Keratinocyte (primary cell): ENCODE measurements around the gene HSDL1. TPM values are rescaled to one million over a fixed set of nuclear protein-coding genes. Genes with fewer than 3 reads are reported as not detected.

Source experiments
- DNase-seq: peaks from one replicate; pipeline ENCODE4 v3.0.0-alpha.2; 2011; ENCODE audit warnings: low read depth, missing footprints, low spot score
- FAIRE-seq: peaks from 2 replicates; lab custom pipeline; 2011; peaks lifted over from hg19 to GRCh38; lab: Jason Lieb, UNC
- H2AFZ ChIP-seq: 2 replicates; pipeline ENCODE4 v1.6.0; 2012; ENCODE audit warnings: low read length, control low read depth, inconsistent platforms; ENCODE audit not compliant: control insufficient read depth
- H3K27ac ChIP-seq: 2 replicates; pipeline ENCODE4 v1.5.1; 2011; ENCODE audit warnings: low read length; ENCODE audit not compliant: control insufficient read depth, insufficient read depth
- H3K27me3 ChIP-seq: 3 replicates; pipeline ENCODE4 v1.6.0; 2011; ENCODE audit warnings: low read length; ENCODE audit not compliant: control insufficient read depth, insufficient read depth; ENCODE audit errors: extremely low read depth
- H3K36me3 ChIP-seq, 2 experiments: 2 replicates in 1 of 2; 3 replicates in 1 of 2; pipeline ENCODE4 v1.5.1; 2011; ENCODE audit warnings: low read length in 2 of 2, mild to moderate bottlenecking in 1 of 2; ENCODE audit not compliant: control insufficient read depth in 2 of 2, insufficient read depth in 2 of 2; ENCODE audit errors: extremely low read depth in 1 of 2
- H3K4me1 ChIP-seq: 3 replicates; pipeline ENCODE4 v1.5.1; 2011; ENCODE audit warnings: low read length; ENCODE audit not compliant: control insufficient read depth, insufficient read depth; ENCODE audit errors: extremely low read depth
- H3K4me2 ChIP-seq: 3 replicates; pipeline ENCODE4 v1.6.0; 2011; ENCODE audit warnings: low read depth, low read length; ENCODE audit not compliant: control insufficient read depth, insufficient read depth; ENCODE audit errors: extremely low read depth
- H3K4me3 ChIP-seq, 3 experiments: fragments of 200-600 bp in 1 of 3; sonication (generic) in 1 of 3; 2 replicates in 2 of 3; 3 replicates in 1 of 3; pipeline ENCODE4 v1.5.1; 2011 to 2016; ENCODE audit warnings: low read length in 3 of 3, mild to moderate bottlenecking in 3 of 3, control low read depth in 2 of 3, inconsistent platforms in 1 of 3, low read depth in 1 of 3, mixed read lengths in 1 of 3, mixed run types in 1 of 3, moderate library complexity in 1 of 3; ENCODE audit not compliant: control insufficient read depth in 2 of 3, insufficient read depth in 2 of 3; ENCODE audit errors: extremely low read depth in 1 of 3
- H3K79me2 ChIP-seq: 2 replicates; pipeline ENCODE4 v1.6.0; 2012; ENCODE audit warnings: low read length; ENCODE audit not compliant: control insufficient read depth, insufficient read depth
- H3K9ac ChIP-seq: 3 replicates; pipeline ENCODE4 v1.6.0; 2011; ENCODE audit warnings: low read length; ENCODE audit not compliant: control insufficient read depth, insufficient read depth; ENCODE audit errors: extremely low read depth
- H3K9me1 ChIP-seq: 3 replicates; pipeline ENCODE4 v1.6.0; 2011; ENCODE audit warnings: low read length; ENCODE audit not compliant: control insufficient read depth, insufficient read depth; ENCODE audit errors: extremely low read depth
- H3K9me3 ChIP-seq: 2 replicates; pipeline ENCODE4 v1.5.1; 2012; ENCODE audit warnings: low read depth, low read length; ENCODE audit not compliant: control insufficient read depth
- H4K20me1 ChIP-seq: 3 replicates; pipeline ENCODE4 v1.6.0; 2011; ENCODE audit warnings: low read length; ENCODE audit not compliant: control insufficient read depth, insufficient read depth; ENCODE audit errors: extremely low read depth
- CTCF ChIP-seq, 3 experiments: IDR thresholded peaks in 1 of 3; conservative IDR thresholded peaks in 1 of 3; optimal IDR thresholded peaks in 1 of 3; 2 replicates in 2 of 3; 3 replicates in 1 of 3; pipeline versions ENCODE3 to v1.5.1; 2011; ENCODE audit warnings: low read length in 3 of 3, mild to moderate bottlenecking in 3 of 3, moderate library complexity in 2 of 3, control low read depth in 1 of 3, inconsistent platforms in 1 of 3; ENCODE audit not compliant: insufficient read depth in 2 of 3; ENCODE audit errors: extremely low read depth in 1 of 3
- EZH2 ChIP-seq: IDR thresholded peaks from one replicate; pipeline ENCODE4 v1.6.1; 2012; ENCODE audit warnings: inconsistent platforms, mild to moderate bottlenecking, low read length, moderate library complexity
- dilution Hi-C: fragments of 300-500 bp; cut with MboI; formaldehyde crosslinking; loops from one replicate; pipeline ENCODE4 v1.7.0; 2020; ENCODE audit warnings: low sequenced_read_pairs; ENCODE audit not compliant: extremely low pct_ligation_motif_present
- polyA plus RNA-seq, 5 experiments: library from polyadenylated mRNA; depleted of rRNA in 3 of 5; stranded (reverse) in 3 of 5; stranded (forward) in 1 of 5; unstranded in 1 of 5; fragments of >200 nt; gene quantifications; 1 replicate in 1 of 5; 2 replicates in 3 of 5; 3 replicates in 1 of 5; pipeline versions ENCODE4 v1.2.1 to v1.2.3, GENCODE V29; 2011 to 2012; ENCODE audit warnings: missing spikeins in 2 of 5, low read depth in 1 of 5, low replicate concordance in 1 of 5

HSDL1 gene
- polyA plus RNA-seq, 1 donor (not counting 4 experiments of a cell fraction or from before 2014, with no cell fraction given), result 18.1 TPM

- Histone ChIP-seq H3K9ac (no peak overlapping the region), H3K36me3 (peaks cover 12 to 22% of the 10 kb centered on the region in 2 experiments), H4K20me1 (peaks cover 2% of the 10 kb centered on the region), H3K4me2 (no peak overlapping the region), H3K27me3 (no peaks in the 10 kb centered on the region), H3K9me1 (no peaks in the 10 kb centered on the region), H3K4me1 (peaks cover 4% of the 10 kb centered on the region), H3K27ac (no peak overlapping the region), H3K79me2 (peaks cover 34% of the 10 kb centered on the region), H2AFZ (no peak overlapping the region), H3K9me3 (no peaks in the 10 kb centered on the region), H3K4me3 (no peak overlapping the region)
- dilution Hi-C loops, result no loop called here
- DNase-seq (no peak), FAIRE-seq (no peak)
- TF ChIP-seq CTCF (optimal IDR thresholded peaks at IDR 0.05 in 1 of 3, IDR thresholded peaks at IDR 0.05 in 1 of 3, conservative IDR thresholded peaks at IDR 0.05 in 1 of 3; ENCODE audit: extremely low read depth in 1 of 3, insufficient read depth in 2 of 3, low read length in 3 of 3), result no peak
- TF ChIP-seq EZH2, result no peak
Measured at GRCh38 chr16:84183572-84183875, 38.5 kb upstream of the HSDL1 start.

DNA sequence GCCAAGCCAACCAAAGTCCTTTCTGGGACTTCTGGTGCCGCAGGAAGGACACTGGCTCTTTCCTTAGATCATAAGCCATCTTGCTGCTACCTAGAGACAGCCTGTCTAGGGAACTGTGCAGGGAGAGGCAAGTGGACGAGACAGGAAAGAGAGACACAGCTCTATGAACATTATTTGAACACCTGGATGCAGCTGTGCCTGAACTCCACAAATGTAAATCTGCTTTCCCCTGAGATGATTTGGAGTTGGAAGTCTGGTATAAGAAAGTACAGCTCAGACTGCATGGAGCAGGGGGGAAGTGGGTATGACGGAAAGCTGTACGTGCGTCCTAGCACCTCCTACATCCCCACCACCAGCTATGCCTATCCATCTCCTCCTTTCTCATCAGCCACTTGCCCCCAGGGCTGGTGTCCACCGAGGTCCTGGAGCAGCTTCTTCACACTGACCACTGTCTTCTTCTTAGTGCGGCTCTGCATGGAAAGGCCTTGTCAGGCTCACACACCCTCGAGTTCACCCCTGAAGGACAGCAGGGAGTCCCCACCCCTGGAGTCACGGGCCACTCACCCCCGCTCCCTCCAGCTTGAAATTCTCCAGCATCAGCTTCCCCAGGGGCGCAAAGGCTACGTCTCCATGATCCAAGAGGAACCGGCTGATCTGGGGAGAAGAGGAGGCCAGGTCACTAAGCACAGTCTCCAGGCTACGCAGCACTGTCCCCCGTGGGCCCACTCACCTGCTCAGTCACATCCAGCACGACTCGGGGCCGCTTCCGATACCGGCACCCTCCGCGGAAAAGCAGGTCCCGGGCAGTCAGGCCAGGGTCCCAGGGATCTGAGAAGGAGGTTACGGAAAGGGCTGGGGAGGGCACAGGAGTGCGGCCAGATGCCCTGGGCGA lies 37.9 kb upstream of the HSDL1 start:
- Histone ChIP-seq H3K4me2 (no peak overlapping the region), H2AFZ (no peak overlapping the region), H3K9me3 (no peaks in the 10 kb centered on the region), H3K27me3 (no peaks in the 10 kb centered on the region), H3K4me3 (no peak overlapping the region), H3K9me1 (no peaks in the 10 kb centered on the region), H3K79me2 (peaks cover 34% of the 10 kb centered on the region), H3K4me1 (peaks cover 6% of the 10 kb centered on the region), H3K9ac (no peak overlapping the region), H3K27ac (no peak overlapping the region), H4K20me1 (peaks cover 2% of the 10 kb centered on the region), H3K36me3 (peaks cover 15 to 24% of the 10 kb centered on the region in 2 experiments)
- TF ChIP-seq CTCF (optimal IDR thresholded peaks at IDR 0.05 in 1 of 3, IDR thresholded peaks at IDR 0.05 in 1 of 3, conservative IDR thresholded peaks at IDR 0.05 in 1 of 3; ENCODE audit: extremely low read depth in 1 of 3, insufficient read depth in 2 of 3, low read length in 3 of 3) (no peak), EZH2 (no peak)
- FAIRE-seq, result no peak
- DNase-seq, result no peak
- dilution Hi-C loops, result no loop called here
